Mesenchymal stem cell (in vitro differentiated cells and primary cell): ENCODE data around the gene ANO4.

Source experiments
- DNase-seq: peaks from one replicate; pipeline ENCODE4 v3.0.0-alpha.2; 2013
- H2AFZ ChIP-seq: one replicate; pipeline ENCODE4 v1.6.1; 2013; ENCODE audit warnings: low read depth, mild to moderate bottlenecking, control low read depth, inconsistent platforms, low read length, moderate library complexity
- H2AK5ac ChIP-seq: 2 replicates; pipeline ENCODE4 v1.6.1; 2013; ENCODE audit warnings: low read length, moderate library complexity, mild to moderate bottlenecking, inconsistent platforms; ENCODE audit not compliant: severe bottlenecking
- H2BK120ac ChIP-seq: one replicate; pipeline ENCODE4 v1.6.1; 2013; ENCODE audit warnings: low read depth, mild to moderate bottlenecking, inconsistent platforms, low read length, moderate library complexity
- H2BK12ac ChIP-seq, 2 experiments: one replicate each; pipeline ENCODE4 v1.6.1; 2013; ENCODE audit warnings: inconsistent platforms in 2 of 2, low read length in 2 of 2, mild to moderate bottlenecking in 2 of 2, moderate library complexity in 2 of 2, control low read depth in 1 of 2
- H2BK15ac ChIP-seq: one replicate; pipeline ENCODE4 v1.6.1; 2013; ENCODE audit warnings: mild to moderate bottlenecking, low read depth, inconsistent platforms; ENCODE audit not compliant: poor library complexity, severe bottlenecking
- H2BK5ac ChIP-seq: 2 replicates; pipeline ENCODE4 v1.6.1; 2013; ENCODE audit warnings: low read depth, mild to moderate bottlenecking, low read length, control low read depth, inconsistent platforms; ENCODE audit not compliant: poor library complexity, severe bottlenecking
- H3K14ac ChIP-seq, 2 experiments: one replicate each; pipeline ENCODE4 v1.6.1; 2013; ENCODE audit warnings: inconsistent platforms in 2 of 2, low read length in 2 of 2, control low read depth in 1 of 2, mild to moderate bottlenecking in 1 of 2, moderate library complexity in 1 of 2
- H3K18ac ChIP-seq, 2 experiments: one replicate each; pipeline ENCODE4 v1.6.1; 2013; ENCODE audit warnings: inconsistent platforms in 2 of 2, low read length in 2 of 2, control low read depth in 1 of 2, low read depth in 1 of 2, mild to moderate bottlenecking in 1 of 2
- H3K23ac ChIP-seq, 2 experiments: one replicate each; pipeline ENCODE4 v1.6.1; 2013; ENCODE audit warnings: inconsistent platforms in 2 of 2, low read length in 2 of 2, mild to moderate bottlenecking in 2 of 2, moderate library complexity in 2 of 2, control low read depth in 1 of 2
- H3K27ac ChIP-seq: 2 replicates; pipeline ENCODE4 v1.5.1; 2013; ENCODE audit warnings: mild to moderate bottlenecking, moderate library complexity, low read length, control low read depth, inconsistent platforms; ENCODE audit not compliant: poor library complexity, severe bottlenecking
- H3K27me3 ChIP-seq, 2 experiments: 2 replicates each; pipeline versions ENCODE4 v1.6.1 to v1.7.0; 2013; ENCODE audit warnings: low read length in 2 of 2, mild to moderate bottlenecking in 2 of 2, moderate library complexity in 2 of 2, control low read depth in 1 of 2, inconsistent platforms in 1 of 2; ENCODE audit not compliant: control insufficient read depth in 1 of 2, insufficient read depth in 1 of 2
- H3K36me3 ChIP-seq, 2 experiments: 2 replicates each; pipeline versions ENCODE4 v1.6.1 to v1.7.0; 2013; ENCODE audit warnings: low read length in 2 of 2, control low read depth in 1 of 2, inconsistent platforms in 1 of 2, low read depth in 1 of 2, mild to moderate bottlenecking in 1 of 2; ENCODE audit not compliant: insufficient read depth in 2 of 2, control insufficient read depth in 1 of 2
- H3K4ac ChIP-seq, 2 experiments: one replicate each; pipeline ENCODE4 v1.6.1; 2013; ENCODE audit warnings: inconsistent platforms in 2 of 2, low read length in 2 of 2, mild to moderate bottlenecking in 2 of 2, moderate library complexity in 2 of 2, control low read depth in 1 of 2, low read depth in 1 of 2
- H3K4me1 ChIP-seq: 2 replicates; pipeline ENCODE4 v1.6.1; 2013; ENCODE audit warnings: low read depth, low read length, control low read depth; ENCODE audit not compliant: control insufficient read depth, insufficient read depth
- H3K4me2 ChIP-seq: 2 replicates; pipeline ENCODE4 v1.6.1; 2013; ENCODE audit warnings: low read length, mild to moderate bottlenecking, inconsistent platforms; ENCODE audit not compliant: poor library complexity, severe bottlenecking
- H3K4me3 ChIP-seq, 2 experiments: 2 replicates each; pipeline versions ENCODE4 v1.5.1 to v1.7.0; 2013; ENCODE audit warnings: low read length in 2 of 2, mild to moderate bottlenecking in 2 of 2, control low read depth in 1 of 2, low read depth in 1 of 2; ENCODE audit not compliant: insufficient read depth in 1 of 2
- H3K79me1 ChIP-seq: replicated peaks from 2 replicates; pipeline ENCODE4 v1.6.1; 2013; ENCODE audit warnings: mild to moderate bottlenecking, control low read depth, low read length, inconsistent platforms; ENCODE audit not compliant: poor library complexity, severe bottlenecking
- H3K9ac ChIP-seq: 2 replicates; pipeline ENCODE4 v1.7.0; 2013; ENCODE audit warnings: mild to moderate bottlenecking, low read length, moderate library complexity
- H3K9me3 ChIP-seq: 2 replicates; pipeline ENCODE4 v1.7.0; 2013; ENCODE audit warnings: mild to moderate bottlenecking, low read length; ENCODE audit not compliant: control insufficient read depth
- H4K8ac ChIP-seq: one replicate; pipeline ENCODE4 v1.6.1; 2013; ENCODE audit warnings: inconsistent platforms, mild to moderate bottlenecking, low read length, moderate library complexity
- H4K91ac ChIP-seq: one replicate; pipeline ENCODE4 v1.6.1; 2013; ENCODE audit warnings: mild to moderate bottlenecking, low read length, inconsistent platforms
- WGBS: methylation state at CpG from one replicate; pipeline ENCODE4 v1.1.7; 2013; ENCODE audit warnings: mixed read lengths; 5-methylcytosine and 5-hydroxymethylcytosine counted together

ANO4 gene

GRCh38 chr12:100974341-100974740 lies 179.8 kb downstream of the ANO4 start:
- H2AK5ac ChIP-seq, result no peak overlapping the region
- 88% methylated on average over 1 of the region's 3 CpGs for WGBS

GRCh38 chr12:100974747-100975146 lies 180.2 kb downstream of the ANO4 start:
- 95% methylated on average over 6 of the region's 9 CpGs for WGBS
- Histone ChIP-seq H2AK5ac (no peak overlapping the region), H3K23ac (no peak overlapping the region), H3K27me3 (no peaks in the 10 kb centered on the region), H2AFZ (no peak overlapping the region), H3K4me3 (no peak overlapping the region), H2BK5ac (no peak overlapping the region), H3K36me3 (no peaks in the 10 kb centered on the region), H3K14ac (no peak overlapping the region), H2BK12ac (no peak overlapping the region), H4K8ac (no peak overlapping the region), H3K4me1 (no peaks in the 10 kb centered on the region), H3K4me2 (no peak overlapping the region), H3K18ac (no peak overlapping the region), H4K91ac (no peak overlapping the region), H3K4ac (no peak overlapping the region), H3K79me1 (no peaks in the 10 kb centered on the region), H3K27ac (no peak overlapping the region), H3K9me3 (no peaks in the 10 kb centered on the region), H2BK15ac (no peak overlapping the region), H3K9ac (no peak overlapping the region), H2BK120ac (no peak overlapping the region)
- DNase-seq, result no peak

More at GRCh38 chr12:100974341-100974740, 179.8 kb downstream of the ANO4 start:
- Histone ChIP-seq H3K4me1 (no peaks in the 10 kb centered on the region), H3K79me1 (no peaks in the 10 kb centered on the region), H2AFZ (no peak overlapping the region), H3K4ac (no peak overlapping the region), H3K4me3 (no peak overlapping the region), H2BK120ac (no peak overlapping the region), H3K18ac (no peak overlapping the region), H3K9ac (no peak overlapping the region), H2BK5ac (no peak overlapping the region), H3K36me3 (no peaks in the 10 kb centered on the region), H3K23ac (no peak overlapping the region), H3K27me3 (no peaks in the 10 kb centered on the region), H3K27ac (no peak overlapping the region), H4K8ac (no peak overlapping the region), H2BK15ac (no peak overlapping the region), H2BK12ac (no peak overlapping the region), H3K4me2 (no peak overlapping the region), H3K14ac (no peak overlapping the region), H3K9me3 (no peaks in the 10 kb centered on the region), H4K91ac (no peak overlapping the region)
- no peak for DNase-seq

- Histone ChIP-seq H3K23ac (no peak overlapping the region), H3K27me3 (no peaks in the 10 kb centered on the region), H3K4me1 (no peaks in the 10 kb centered on the region), H2BK12ac (no peak overlapping the region), H3K4me2 (no peak overlapping the region), H3K27ac (no peak overlapping the region), H4K91ac (no peak overlapping the region), H3K14ac (no peak overlapping the region), H2AFZ (no peak overlapping the region), H3K4ac (no peak overlapping the region), H4K8ac (no peak overlapping the region), H2AK5ac (no peak overlapping the region), H2BK120ac (no peak overlapping the region), H3K9me3 (no peaks in the 10 kb centered on the region), H3K9ac (no peak overlapping the region), H2BK15ac (no peak overlapping the region), H3K4me3 (no peak overlapping the region), H3K79me1 (no peaks in the 10 kb centered on the region), H3K18ac (no peak overlapping the region), H3K36me3 (no peaks in the 10 kb centered on the region), H2BK5ac (no peak overlapping the region)
- DNase-seq, result no peak
- WGBS, result 100% methylated on average over 1 of the region's 1 CpG
These were observed 182.2 kb downstream of the ANO4 start for GRCh38 chr12:100976735-100977134.

- no peaks in the 10 kb centered on the region for H3K4me1 ChIP-seq
- no peaks in the 10 kb centered on the region for H3K36me3 ChIP-seq
- H4K91ac ChIP-seq, result no peak overlapping the region
- no peak overlapping the region for H2BK15ac ChIP-seq
- H2AFZ ChIP-seq, result no peak overlapping the region
- no peaks in the 10 kb centered on the region for H3K9me3 ChIP-seq
- H4K8ac ChIP-seq, result no peak overlapping the region
- no peak overlapping the region for H3K18ac ChIP-seq
- H3K9ac ChIP-seq, result no peak overlapping the region
- H2BK5ac ChIP-seq, result no peak overlapping the region
- no peak overlapping the region for H2BK12ac ChIP-seq
- H3K23ac ChIP-seq, result no peak overlapping the region
- no peak overlapping the region for H2AK5ac ChIP-seq
- no peak for DNase-seq
- H3K4me2 ChIP-seq, result no peak overlapping the region
- no CpG with 5 or more reads among the region's 1 CpG for WGBS
- H3K27me3 ChIP-seq, result peaks cover 0 to 4% of the 10 kb centered on the region in 2 experiments
- H3K4ac ChIP-seq, result no peak overlapping the region
- no peaks in the 10 kb centered on the region for H3K79me1 ChIP-seq
- H3K14ac ChIP-seq, result no peak overlapping the region
- no peak overlapping the region for H3K27ac ChIP-seq
- H2BK120ac ChIP-seq, result no peak overlapping the region
- H3K4me3 ChIP-seq, result no peak overlapping the region
These were observed 186.3 kb downstream of the ANO4 start for GRCh38 chr12:100980856-100981255.
